ENCODE results near the gene CTNS. TPM values are rescaled to one million over a fixed set of nuclear protein-coding genes. Genes with fewer than 3 reads are reported as not detected.

CTNS gene
- total RNA-seq, 1 donor from 2014 or later: 24.4 TPM

DNA sequence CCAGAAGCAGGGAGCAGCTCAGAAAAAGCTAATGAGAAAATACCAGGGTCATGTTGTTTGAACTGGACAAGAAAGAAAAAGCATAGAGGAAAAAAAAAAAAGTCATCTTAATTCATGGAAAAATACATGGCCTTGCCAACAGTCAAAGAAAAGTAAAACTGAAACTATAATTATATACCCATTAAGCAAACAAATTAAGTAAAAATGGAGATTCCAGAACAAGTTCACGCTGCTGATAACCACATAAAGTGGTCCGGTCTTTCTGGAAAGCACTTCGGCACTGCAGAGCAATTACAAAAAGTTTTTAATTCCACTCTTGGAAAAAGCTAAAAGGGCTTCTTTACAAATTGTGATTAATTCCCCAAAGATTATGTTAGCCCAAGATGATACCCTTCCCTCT lies 71.8 kb downstream of the CTNS start:
- intact Hi-C loops (cut with micrococcal nuclease): no loop called here

DNA sequence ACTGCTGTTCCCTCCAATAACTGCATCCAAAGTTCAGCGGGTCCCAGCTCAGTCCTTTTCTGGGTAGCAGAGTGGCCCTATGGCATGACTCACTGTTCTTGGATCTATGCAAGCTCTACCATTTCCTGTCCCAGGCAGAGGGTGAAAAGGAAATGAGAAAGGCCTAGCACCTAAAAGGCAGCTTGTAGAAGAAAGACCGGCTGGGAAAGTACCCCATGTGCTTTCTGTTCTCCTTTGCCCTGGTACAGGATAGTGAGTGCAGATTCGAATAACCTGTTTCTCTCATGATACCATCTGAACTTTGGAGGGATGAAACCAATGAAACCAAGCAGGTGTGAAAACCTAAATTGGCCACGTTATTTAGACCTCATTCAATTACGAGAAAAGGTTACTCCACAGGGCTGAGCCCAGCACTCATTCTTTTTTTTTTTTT lies 74.4 kb downstream of the CTNS start:
- intact Hi-C loops (cut with micrococcal nuclease): loop anchor here (1.0 to 5.0 kb wide), 3 partner anchors 12 to 44 kb away; partner anchors contain the start of genes EMC6, HASPIN, P2RX5 and TAX1BP3

Other genes with a start within 250 kb of the CTNS start
- gene OR1E1, start 238.3 kb upstream of the CTNS start, total RNA-seq: not detected in 2 replicates
- gene OR3A3, start 225.4 kb upstream of the CTNS start, total RNA-seq: not detected in 2 replicates
- not detected in 2 replicates for gene OR1E2, start 202.9 kb upstream of the CTNS start, total RNA-seq
- not detected in 2 replicates for gene SPATA22, start 164.9 kb upstream of the CTNS start, total RNA-seq
- gene ASPA, start 160.8 kb upstream of the CTNS start, total RNA-seq: not detected in 2 replicates
- 0.27 and 0.41 TPM in 2 replicates for gene TRPV3, start 78.9 kb upstream of the CTNS start, total RNA-seq
- gene TRPV1, start 27.3 kb upstream of the CTNS start, total RNA-seq: 5.8 and 6.3 TPM in 2 replicates
- 12.6 and 13.3 TPM in 2 replicates for gene SHPK, start 510 bp upstream of the CTNS start, total RNA-seq
- gene TAX1BP3, start 31.8 kb downstream of the CTNS start, total RNA-seq: 29.4 and 30.3 TPM in 2 replicates
- 44.3 and 45.3 TPM in 2 replicates for gene EMC6, start 32.1 kb downstream of the CTNS start, total RNA-seq
- 71.5 and 73.1 TPM in 2 replicates for gene P2RX5, start 59.4 kb downstream of the CTNS start, total RNA-seq
- 25.9 and 26.9 TPM in 2 replicates for gene HASPIN, start 87.1 kb downstream of the CTNS start, total RNA-seq
- 34.5 TPM in 2 replicates for gene ITGAE, start 164.4 kb downstream of the CTNS start, total RNA-seq
- gene NCBP3, start 209.5 kb downstream of the CTNS start, total RNA-seq: 43.4 and 45.6 TPM in 2 replicates